Measurements from ENCODE around the gene PXT1. TPM values are rescaled to one million over a fixed set of nuclear protein-coding genes. Genes with fewer than 3 reads are reported as not detected.
A peak's percentile ranks its signal among the peaks of the same experiment; 100 is the strongest.

PXT1 gene
- total and polyA plus RNA-seq, 9 of the 15 experiments (the other 6 are each of a cell fraction or from before 2014, with no cell fraction given) = 0.09 to 0.11 (median 0.10) TPM; not detected in 5

DNA sequence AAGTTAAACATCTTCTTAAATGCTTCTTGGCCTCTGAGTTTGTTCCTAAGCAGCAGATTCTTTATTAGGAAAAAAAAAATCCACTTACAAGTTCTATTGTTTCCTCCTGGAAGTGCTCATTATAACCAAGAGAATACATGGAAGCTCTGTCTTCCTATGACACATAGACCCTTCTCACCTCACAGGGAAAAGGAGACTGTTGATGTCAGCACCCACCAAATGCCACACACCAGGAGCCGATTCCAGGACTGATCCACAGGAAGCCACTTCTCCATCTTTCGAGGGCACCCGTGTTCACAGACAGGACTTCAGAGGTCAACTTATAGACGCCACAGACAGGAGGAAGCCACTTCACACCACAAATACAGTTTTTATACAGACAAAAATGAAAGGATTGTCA is 92.6 kb downstream of the PXT1 start:
- no peak overlapping the region for H3K4me2 ChIP-seq (ENCODE audit: insufficient read depth, low read length)
- H3K9me1 ChIP-seq (ENCODE audit: control insufficient read depth, insufficient read depth, low read length) = no peaks in the 10 kb centered on the region
- intact Hi-C loops (cut with micrococcal nuclease) = no loop called here
- H3K9me3 ChIP-seq (replicated peaks; ENCODE audit: control insufficient read depth, insufficient read depth, low read depth, low read length) = peaks cover 5% of the 10 kb centered on the region; the same call in 1 of the 2 replicates
- H3K36me3 ChIP-seq (ENCODE audit: control insufficient read depth, insufficient read depth, low read length) = no peaks in the 10 kb centered on the region
- ATAC-seq (no peak), FAIRE-seq (no peak), DNase-seq (ENCODE audit: extremely low read depth in 1 of 4, low spot score in 3 of 4) (no peak)
- 42% methylated on average over 4 of the region's 4 CpGs for WGBS (ENCODE audit: insufficient coverage, low coverage, missing lambda C conversion rate)
- peaks cover 9% of the 10 kb centered on the region; the same call in 1 of the 2 replicates for H4K20me1 ChIP-seq (replicated peaks; ENCODE audit: control insufficient read depth, insufficient read depth, low read length)
- H3K4me3 ChIP-seq = no peak overlapping the region
- TF ChIP-seq ZNF584 (CRISPR knock-in tag; IDR thresholded peaks at IDR 0.05; ENCODE audit: low read depth) (no peak), ZNF512 (tag; IDR thresholded peaks at IDR 0.05) (0 out of 2 replicates have a peak, but pooled peaks have one; percentile 20)
- TF ChIP-seq, protein P1, sequence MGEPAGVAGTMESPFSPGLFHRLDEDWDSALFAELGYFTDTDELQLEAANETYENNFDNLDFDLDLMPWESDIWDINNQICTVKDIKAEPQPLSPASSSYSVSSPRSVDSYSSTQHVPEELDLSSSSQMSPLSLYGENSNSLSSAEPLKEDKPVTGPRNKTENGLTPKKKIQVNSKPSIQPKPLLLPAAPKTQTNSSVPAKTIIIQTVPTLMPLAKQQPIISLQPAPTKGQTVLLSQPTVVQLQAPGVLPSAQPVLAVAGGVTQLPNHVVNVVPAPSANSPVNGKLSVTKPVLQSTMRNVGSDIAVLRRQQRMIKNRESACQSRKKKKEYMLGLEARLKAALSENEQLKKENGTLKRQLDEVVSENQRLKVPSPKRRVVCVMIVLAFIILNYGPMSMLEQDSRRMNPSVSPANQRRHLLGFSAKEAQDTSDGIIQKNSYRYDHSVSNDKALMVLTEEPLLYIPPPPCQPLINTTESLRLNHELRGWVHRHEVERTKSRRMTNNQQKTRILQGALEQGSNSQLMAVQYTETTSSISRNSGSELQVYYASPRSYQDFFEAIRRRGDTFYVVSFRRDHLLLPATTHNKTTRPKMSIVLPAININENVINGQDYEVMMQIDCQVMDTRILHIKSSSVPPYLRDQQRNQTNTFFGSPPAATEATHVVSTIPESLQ (CRISPR knock-in tag; IDR thresholded peaks at IDR 0.05) = 0 out of 2 replicates have a peak, but pooled peaks have one; percentile 6
- no peak overlapping the region for H2AFZ ChIP-seq (ENCODE audit: low read depth, low read length)
- BruUV-seq (replicated peaks) = no TSS peak
- POLR2A ChIA-PET = interaction anchor here (0.6 to 2.2 kb wide), 7 partner anchors 9 to 416 kb away, joined by 3 to 20 read pairs (median 3); partner anchors contain the start of gene BNIP5
- no peaks in the 10 kb centered on the region for H3K27me3 ChIP-seq (ENCODE audit: control insufficient read depth in 2 of 2, insufficient read depth in 2 of 2, low read length in 2 of 2)
- in situ Hi-C loops (cut with MboI) = no loop called here
- no peak overlapping the region for H3K27ac ChIP-seq (ENCODE audit: extremely low read depth, low read depth, low read length)
- no peak overlapping the region for H3K9ac ChIP-seq (ENCODE audit: insufficient read depth in 1 of 2, low read depth in 2 of 2, low read length in 2 of 2)
- peaks cover 28 to 33% of the 10 kb centered on the region in 2 experiments for H3K4me1 ChIP-seq (replicated peaks in 1 of 2; ENCODE audit: control insufficient read depth in 2 of 2, insufficient read depth in 2 of 2, low read length in 2 of 2)
- no peaks in the 10 kb centered on the region for H3K79me2 ChIP-seq (ENCODE audit: control insufficient read depth, insufficient read depth, low read length)
- CTCF ChIA-PET (ENCODE audit: low intra/inter-chr PET ratio) = no interaction called here
